Motor neuron (in vitro differentiated cells): ENCODE results near the gene RETREG2. TPM values are rescaled to one million over a fixed set of nuclear protein-coding genes. Genes with fewer than 3 reads are reported as not detected.
A peak's percentile ranks its signal among the peaks of the same experiment; 100 is the strongest.

Source experiments
- ATAC-seq, 8 experiments: fragments of 200-7000 bp; cut with Tn5 transposase; replicated peaks in 6 of 8; 2 replicates each; pipeline ENCODE4 v1.8.0; 2021; ENCODE audit warnings: mild to moderate bottlenecking in 8 of 8, moderate library complexity in 8 of 8
- H3K27ac ChIP-seq, 2 donors: fragments of 250-450 bp; sonication (Bioruptor Pico); 2 replicates each; pipeline ENCODE4 v1.9.0; 2021; ENCODE audit warnings: antibody characterized with exemption in 2 of 2, mild to moderate bottlenecking in 2 of 2, moderate library complexity in 1 of 2
- H3K4me1 ChIP-seq, 2 donors: fragments of 250-450 bp; sonication (Bioruptor Pico); replicated peaks in 1 of 2; 2 replicates each; pipeline ENCODE4 v1.6.1; 2021; ENCODE audit warnings: antibody characterized with exemption in 2 of 2, mild to moderate bottlenecking in 2 of 2, moderate library complexity in 1 of 2
- H3K4me3 ChIP-seq, 5 donors: fragments of 250-450 bp; sonication (Bioruptor Pico); 2 replicates each; pipeline ENCODE4 v1.9.0; 2021; ENCODE audit warnings: antibody characterized with exemption in 5 of 5, mild to moderate bottlenecking in 5 of 5, moderate library complexity in 4 of 5
- WGBS, 10 experiments: fragments of 450-650 bp; shearing (Covaris generic); methylation state at CpG; one replicate each; pipeline ENCODE4 v1.0.0; 2022; 5-methylcytosine and 5-hydroxymethylcytosine counted together
- in situ Hi-C, 9 experiments: fragments of 400-800 bp; cut with MboI; loops; one replicate each; pipeline ENCODE4 v1.15.0; 2021; ENCODE audit warnings: low sequenced_read_pairs in 9 of 9, low pct_unique_long_range_greater_than_20kb in 2 of 9; ENCODE audit not compliant: unreplicated experiment in 9 of 9
- total RNA-seq, 8 experiments: library from RNA; unstranded; fragments of 300-600 nt; gene quantifications; 2 replicates each; pipeline versions ENCODE4 v1.2.3 to v1.2.4, GENCODE V29; 2022

The RETREG2 gene, protein sequence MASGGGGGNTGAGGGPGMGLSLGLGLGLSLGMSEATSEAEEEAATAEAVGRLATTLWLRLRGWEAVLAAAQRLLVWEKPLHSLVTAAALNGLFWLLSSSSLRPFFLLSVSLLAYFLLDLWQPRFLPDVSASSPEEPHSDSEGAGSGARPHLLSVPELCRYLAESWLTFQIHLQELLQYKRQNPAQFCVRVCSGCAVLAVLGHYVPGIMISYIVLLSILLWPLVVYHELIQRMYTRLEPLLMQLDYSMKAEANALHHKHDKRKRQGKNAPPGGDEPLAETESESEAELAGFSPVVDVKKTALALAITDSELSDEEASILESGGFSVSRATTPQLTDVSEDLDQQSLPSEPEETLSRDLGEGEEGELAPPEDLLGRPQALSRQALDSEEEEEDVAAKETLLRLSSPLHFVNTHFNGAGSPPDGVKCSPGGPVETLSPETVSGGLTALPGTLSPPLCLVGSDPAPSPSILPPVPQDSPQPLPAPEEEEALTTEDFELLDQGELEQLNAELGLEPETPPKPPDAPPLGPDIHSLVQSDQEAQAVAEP
- total RNA-seq = 100 to 1,000 TPM in 1 of 8 experiments, 10 to 100 TPM in 7; 41.0 to 102 (median 69.0) TPM

DNA sequence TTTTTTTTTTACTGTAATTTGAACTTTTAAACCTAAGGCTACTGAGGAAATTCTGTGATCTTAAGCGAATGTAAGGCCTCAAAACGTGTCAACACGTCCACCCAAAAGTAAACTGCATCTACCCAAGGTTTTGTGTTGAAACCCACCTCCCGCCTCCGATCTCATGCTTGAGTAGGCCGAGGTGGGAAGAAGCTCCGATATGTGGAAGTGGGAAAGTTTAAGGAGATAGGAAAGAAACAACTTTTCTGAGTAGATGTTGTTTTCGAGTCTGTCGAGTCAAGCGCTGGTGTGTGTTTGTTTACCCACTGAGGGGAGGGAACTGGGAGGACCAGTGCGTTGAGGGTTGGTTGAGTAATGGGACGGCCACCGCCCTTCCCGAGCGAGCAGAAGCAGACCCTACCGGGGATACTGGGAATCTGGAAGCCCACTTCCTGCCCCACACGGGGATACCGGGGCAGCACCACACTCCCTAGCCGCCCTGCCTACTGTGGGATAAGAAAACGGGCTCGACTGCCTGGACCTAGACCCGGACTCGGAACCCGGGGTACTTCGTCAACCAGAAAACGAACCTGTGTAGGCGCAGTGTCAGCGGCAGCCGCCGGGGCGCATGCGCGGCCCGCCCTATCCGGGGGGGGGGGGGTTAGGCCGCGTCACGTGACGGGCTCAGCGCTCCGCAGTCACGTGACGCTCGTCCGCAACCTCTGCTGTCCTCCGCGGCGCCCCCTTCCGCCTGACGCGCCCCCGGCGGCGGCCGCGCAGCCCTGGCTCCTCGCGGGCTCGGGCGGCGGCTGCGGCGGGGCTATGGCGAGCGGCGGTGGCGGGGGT lies at the start of gene RETREG2:
RETREG2 (plus strand) TSS at position 724 of the 825 bp plus-strand sequence; CDS start at position 802, 78 bp downstream.
- peak; percentile 58 to 77 (median 62) for ATAC-seq
- peaks cover 7 to 11% of the 10 kb centered on the region in 2 donors for H3K4me1 ChIP-seq
- H3K27ac ChIP-seq = peak within 1 kb of the TSS; percentile 82 to 91
- WGBS, 10 experiments = 0 to 10% (median 0%) methylated on average over 2 to 13 of the region's 67 CpGs; no CpG with 5 or more reads in 1 of the 10 experiments
- peak within 1 kb of the TSS; percentile 76 to 96 (median 96) for H3K4me3 ChIP-seq
- in situ Hi-C loops = no loop called here

DNA sequence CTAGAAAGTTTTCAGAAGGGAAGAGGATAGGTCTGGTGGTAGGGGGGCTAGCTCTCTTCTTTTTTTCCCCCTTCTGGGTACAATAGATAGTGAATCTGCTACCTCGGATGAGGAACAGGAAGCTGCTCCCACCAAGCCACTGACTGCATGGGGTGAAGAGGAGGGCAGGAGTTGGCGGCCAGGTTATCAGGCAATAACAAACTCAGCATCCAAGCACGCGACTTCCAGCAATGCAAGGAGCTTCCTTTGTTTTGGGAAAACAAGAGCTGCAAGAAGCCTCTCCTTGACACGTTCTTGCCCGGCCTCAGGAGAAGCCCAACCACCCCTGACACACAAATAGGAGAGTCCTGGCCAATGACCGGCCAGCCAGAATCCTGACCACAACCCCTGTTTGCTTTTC lies 49.7 kb upstream of the RETREG2 start:
- Histone ChIP-seq H3K27ac (no peak overlapping the region), H3K4me1 (no peaks in the 10 kb centered on the region), H3K4me3 (no peak overlapping the region)
- in situ Hi-C loops = loop anchor here in 1 of 9 experiments (25.0 kb wide), 1 partner anchor 116 kb away; no protein-coding TSS in a partner anchor
- WGBS, 10 experiments = 60 to 92% (median 77%) methylated on average over 2 to 5 of the region's 7 CpGs; no CpG with 5 or more reads in 2 of the 10 experiments
- no peak for ATAC-seq

DNA sequence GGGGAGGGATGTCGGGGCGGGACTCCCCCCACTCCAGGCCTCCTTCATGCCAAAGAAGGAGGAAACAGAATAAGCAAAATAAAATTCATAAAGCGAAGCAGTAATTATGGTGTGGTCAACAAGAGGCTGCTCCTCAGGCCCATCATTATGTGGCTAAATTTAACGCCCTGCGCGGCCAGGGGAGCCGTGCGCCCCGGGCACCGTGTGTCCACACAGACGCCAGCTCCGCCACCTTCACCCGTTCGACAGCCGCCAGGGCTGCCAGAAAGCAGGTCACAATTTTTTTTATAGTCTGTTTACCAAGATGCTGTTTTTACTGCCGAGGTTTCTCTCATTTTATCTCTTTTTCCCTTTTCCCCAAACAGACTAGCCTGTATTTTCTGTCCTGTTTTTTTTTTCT lies 48.5 kb upstream of the RETREG2 start:
- in situ Hi-C loops = loop anchor here in 1 of 9 experiments (25.0 kb wide), 1 partner anchor 117 kb away; no protein-coding TSS in a partner anchor
- WGBS, 10 experiments = 80 to 100% (median 95%) methylated on average over 1 to 15 of the region's 16 CpGs
- Histone ChIP-seq H3K4me3 (no peak overlapping the region), H3K27ac (no peak overlapping the region), H3K4me1 (no peaks in the 10 kb centered on the region)
- ATAC-seq = no peak

DNA sequence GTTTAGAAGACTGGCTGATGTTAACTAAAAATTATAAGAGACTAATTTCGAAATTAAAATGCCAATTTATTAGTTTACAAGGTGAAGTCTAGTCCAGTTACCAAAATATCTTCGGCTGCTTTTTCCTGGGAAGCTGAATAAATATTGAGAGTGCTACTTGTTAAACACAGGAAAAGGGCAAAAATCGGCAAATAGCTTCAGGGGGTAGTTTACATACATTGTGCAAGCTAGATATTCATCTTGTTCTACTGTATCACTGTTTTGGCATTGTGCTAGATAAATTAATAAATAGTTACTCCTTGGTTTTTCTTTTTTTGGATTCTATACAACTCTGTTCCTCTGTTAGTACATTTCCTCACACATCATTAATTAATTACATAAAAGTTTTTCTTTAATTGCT lies 46.7 kb upstream of the RETREG2 start:
- Histone ChIP-seq H3K4me1 (no peaks in the 10 kb centered on the region), H3K27ac (no peak overlapping the region), H3K4me3 (no peak overlapping the region)
- in situ Hi-C loops = loop anchor here in 1 of 9 experiments (25.0 kb wide), 1 partner anchor 119 kb away; no protein-coding TSS in a partner anchor
- ATAC-seq = peak in 1 of 8 experiments; percentile 23
- 50 to 100% (median 66%) methylated on average over 1 to 3 of the region's 3 CpGs; no CpG with 5 or more reads in 1 of the 10 experiments for WGBS, 10 experiments

DNA sequence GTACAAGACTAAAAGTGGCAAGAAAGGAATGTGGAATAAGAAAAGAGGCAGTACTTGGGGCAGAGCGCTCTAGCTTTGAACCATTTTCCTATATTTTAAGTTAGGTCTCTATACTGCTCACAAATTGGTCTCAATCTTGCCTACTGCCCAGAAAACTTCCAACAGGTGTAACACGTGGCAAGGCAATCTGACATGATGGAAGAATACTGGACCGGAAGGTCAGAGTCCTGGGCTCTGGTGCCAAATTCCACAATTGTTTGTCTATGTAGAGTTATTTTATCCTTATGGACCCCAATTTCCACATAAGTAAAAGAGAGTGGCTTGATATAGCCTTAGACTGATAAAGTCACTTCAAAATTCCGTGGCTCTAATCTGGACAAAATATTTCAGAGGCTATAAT lies 46.3 kb upstream of the RETREG2 start:
- Histone ChIP-seq H3K4me1 (no peaks in the 10 kb centered on the region), H3K4me3 (no peak overlapping the region), H3K27ac (no peak overlapping the region)
- in situ Hi-C loops = loop anchor here in 1 of 9 experiments (25.0 kb wide), 1 partner anchor 119 kb away; no protein-coding TSS in a partner anchor
- ATAC-seq = no peak
- WGBS, 10 experiments = 71 to 100% (median 91%) methylated on average over 1 to 4 of the region's 4 CpGs; no CpG with 5 or more reads in 1 of the 10 experiments

DNA sequence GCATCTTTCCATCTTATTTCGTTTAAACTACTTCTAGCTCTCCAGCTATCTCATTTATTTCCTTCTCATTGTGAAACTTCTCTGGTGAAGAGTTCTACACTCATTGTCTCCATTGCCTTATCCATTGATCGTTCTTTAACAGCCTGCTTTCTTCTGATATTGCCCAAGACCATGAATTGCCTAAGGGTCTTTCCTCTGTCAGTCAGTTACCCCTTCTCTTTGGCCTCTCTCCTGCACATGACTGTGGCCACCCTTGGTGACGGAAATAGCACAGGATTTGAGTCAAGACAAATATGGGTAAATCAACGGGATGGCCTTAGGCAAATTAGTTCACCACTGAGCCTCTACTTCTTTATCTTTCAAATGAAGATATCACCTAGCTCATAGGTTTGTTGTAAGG lies 44.1 kb upstream of the RETREG2 start:
- H3K4me3 ChIP-seq = no peak overlapping the region
- WGBS, 10 experiments = 69 to 100% (median 91%) methylated on average over 2 to 4 of the region's 4 CpGs; no CpG with 5 or more reads in 1 of the 10 experiments
- in situ Hi-C loops = loop anchor here in 1 of 9 experiments (25.0 kb wide), 1 partner anchor 122 kb away; no protein-coding TSS in a partner anchor
- H3K27ac ChIP-seq = no peak overlapping the region
- no peak for ATAC-seq
- H3K4me1 ChIP-seq = no peaks in the 10 kb centered on the region

- in situ Hi-C loops = loop anchor here in 1 of 9 experiments (25.0 kb wide), 1 partner anchor 128 kb away; no protein-coding TSS in a partner anchor
- Histone ChIP-seq H3K4me3 (no peak overlapping the region), H3K4me1 (no peaks in the 10 kb centered on the region), H3K27ac (no peak overlapping the region)
- 85 to 100% (median 96%) methylated on average over 1 to 3 of the region's 3 CpGs; no CpG with 5 or more reads in 2 of the 10 experiments for WGBS, 10 experiments
- ATAC-seq = no peak
These were observed 37.4 kb upstream of the RETREG2 start for GRCh38 chr2:219140722-219141121.

DNA sequence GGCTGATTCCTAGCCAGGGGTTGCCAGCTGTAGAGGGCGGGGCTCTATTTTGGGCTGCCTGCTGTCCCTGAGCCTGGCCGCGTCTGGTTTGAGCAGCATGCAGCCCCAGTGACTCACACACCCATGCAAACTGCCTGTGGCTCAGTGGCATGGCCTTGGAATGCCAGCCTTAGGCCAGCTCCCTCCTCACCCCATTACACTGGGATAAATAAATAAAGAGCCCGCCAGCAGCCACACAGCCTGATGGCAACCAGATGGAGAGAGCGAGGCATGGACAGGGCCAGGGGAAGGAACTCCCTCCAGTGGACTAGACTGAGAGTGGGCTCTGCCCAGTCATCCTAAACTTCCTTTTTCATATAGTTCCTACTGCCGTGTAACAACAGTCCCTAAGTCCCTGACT lies 35.7 kb upstream of the RETREG2 start:
- Histone ChIP-seq H3K4me3 (no peak overlapping the region), H3K27ac (no peak overlapping the region), H3K4me1 (no peaks in the 10 kb centered on the region)
- peak in 3 of 8 experiments; percentile 96 to 99 (median 97) for ATAC-seq
- in situ Hi-C loops = loop anchor here in 1 of 9 experiments (25.0 kb wide), 1 partner anchor 130 kb away; no protein-coding TSS in a partner anchor
- WGBS, 10 experiments = 45 to 100% (median 92%) methylated on average over 1 to 2 of the region's 6 CpGs; no CpG with 5 or more reads in 5 of the 10 experiments

GRCh38 chr2:219149667-219150066 lies 28.4 kb upstream of the RETREG2 start:
- in situ Hi-C loops = loop anchor here in 3 of 9 experiments (10.0 to 25.0 kb wide), 4 partner anchors 87 to 137 kb away; partner anchors contain the start of gene IHH (in 1 of the 3)
- ATAC-seq = peak in 2 of 8 experiments; percentile 27 to 79
- WGBS, 10 experiments = 0 to 67% (median 57%) methylated on average over 1 of the region's 1 CpG; no CpG with 5 or more reads in 3 of the 10 experiments

GRCh38 chr2:219155054-219155644 lies 22.9 kb upstream of the RETREG2 start:
- peak in 7 of 8 experiments; percentile 11 to 56 (median 24) for ATAC-seq
- 0 to 24% (median 4%) methylated on average over 1 to 4 of the region's 4 CpGs for WGBS, 10 experiments
- Histone ChIP-seq H3K4me1 (peaks cover 0 to 4% of the 10 kb centered on the region in 2 donors), H3K27ac (no peak overlapping the region), H3K4me3 (no peak overlapping the region)
- in situ Hi-C loops = loop anchor here in 3 of 9 experiments (10.0 to 25.0 kb wide), 3 partner anchors 93 to 130 kb away; partner anchors contain the start of gene IHH (in 1 of the 3)

More at GRCh38 chr2:219149667-219150066, 28.4 kb upstream of the RETREG2 start:
- no peak overlapping the region for H3K27ac ChIP-seq
- no peaks in the 10 kb centered on the region for H3K4me1 ChIP-seq
- H3K4me3 ChIP-seq = no peak overlapping the region

GRCh38 chr2:219157396-219157795 lies 20.7 kb upstream of the RETREG2 start:
- H3K4me1 ChIP-seq = peaks cover 0 to 4% of the 10 kb centered on the region in 2 donors
- in situ Hi-C loops = loop anchor here in 3 of 9 experiments (10.0 to 25.0 kb wide), 3 partner anchors 95 to 133 kb away; partner anchors contain the start of gene IHH (in 1 of the 3)
- WGBS, 10 experiments = 64 to 100% (median 89%) methylated on average over 1 to 8 of the region's 8 CpGs
- ATAC-seq = no peak
- no peak overlapping the region for H3K4me3 ChIP-seq
- no peak overlapping the region for H3K27ac ChIP-seq
